MM.1S (cell line): ENCODE results near the gene ANKRD10.

ENCODE experiments used
- EZH2 ChIP-seq: fragments of 300-600 bp; sonication (generic); optimal IDR thresholded peaks from 2 replicates; pipeline ENCODE3; 2017; ENCODE audit warnings: low read depth, mild to moderate bottlenecking, antibody characterized with exemption, low read length, mixed read lengths
- TF ChIP-seq, protein P1 (sequence below): fragments of 300-600 bp; sonication (generic); IDR thresholded peaks from 2 replicates; pipeline ENCODE4 v1.5.1; 2016; ENCODE audit warnings: antibody characterized with exemption, low read length, mixed read lengths

DNA sequence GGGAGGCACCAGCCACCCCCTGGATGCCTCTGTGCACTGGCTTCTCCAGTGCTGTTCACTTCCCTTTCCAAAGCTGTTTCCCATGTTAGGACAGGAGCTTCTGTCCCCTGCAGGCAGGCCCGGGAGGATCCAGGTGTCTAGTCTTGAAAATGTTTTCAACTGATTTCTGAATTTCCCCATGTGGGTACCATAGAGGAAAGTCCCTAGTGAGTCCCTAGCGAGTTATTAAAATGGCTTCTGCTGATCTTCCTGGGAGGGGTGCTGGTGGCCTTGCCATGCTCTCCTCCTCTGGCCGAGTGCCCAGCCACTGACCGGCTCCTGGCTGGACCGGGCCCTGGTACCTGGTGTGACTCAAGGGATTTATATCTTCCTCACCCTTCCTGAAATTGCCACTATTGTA lies 5.2 kb upstream of the ANKRD10 start:
- TF ChIP-seq, protein P1, sequence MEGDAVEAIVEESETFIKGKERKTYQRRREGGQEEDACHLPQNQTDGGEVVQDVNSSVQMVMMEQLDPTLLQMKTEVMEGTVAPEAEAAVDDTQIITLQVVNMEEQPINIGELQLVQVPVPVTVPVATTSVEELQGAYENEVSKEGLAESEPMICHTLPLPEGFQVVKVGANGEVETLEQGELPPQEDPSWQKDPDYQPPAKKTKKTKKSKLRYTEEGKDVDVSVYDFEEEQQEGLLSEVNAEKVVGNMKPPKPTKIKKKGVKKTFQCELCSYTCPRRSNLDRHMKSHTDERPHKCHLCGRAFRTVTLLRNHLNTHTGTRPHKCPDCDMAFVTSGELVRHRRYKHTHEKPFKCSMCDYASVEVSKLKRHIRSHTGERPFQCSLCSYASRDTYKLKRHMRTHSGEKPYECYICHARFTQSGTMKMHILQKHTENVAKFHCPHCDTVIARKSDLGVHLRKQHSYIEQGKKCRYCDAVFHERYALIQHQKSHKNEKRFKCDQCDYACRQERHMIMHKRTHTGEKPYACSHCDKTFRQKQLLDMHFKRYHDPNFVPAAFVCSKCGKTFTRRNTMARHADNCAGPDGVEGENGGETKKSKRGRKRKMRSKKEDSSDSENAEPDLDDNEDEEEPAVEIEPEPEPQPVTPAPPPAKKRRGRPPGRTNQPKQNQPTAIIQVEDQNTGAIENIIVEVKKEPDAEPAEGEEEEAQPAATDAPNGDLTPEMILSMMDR, result no peak
- no peak for TF ChIP-seq EZH2
